ENCODE results near the gene CDC123. TPM values are rescaled to one million over a fixed set of nuclear protein-coding genes. Genes with fewer than 3 reads are reported as not detected.

Gene CDC123
- total RNA-seq, 1 donor from 2014 or later: 76.0 TPM

- TF ChIP-seq CTCF (IDR thresholded peaks at IDR 0.05; ENCODE audit: partially characterized antibody, unreplicated experiment): no peak
- H3K4me1 Mint-ChIP-seq (ENCODE audit: low read depth, unreplicated experiment): no peaks in the 10 kb centered on the region
- no peak overlapping the region for H3K27ac Mint-ChIP-seq (ENCODE audit: unreplicated experiment)
- H3K9me3 Mint-ChIP-seq (ENCODE audit: unreplicated experiment): no peaks in the 10 kb centered on the region
- H3K27me3 Mint-ChIP-seq (ENCODE audit: unreplicated experiment): peaks cover 2% of the 10 kb centered on the region
- DNase-seq: no peak
- peaks cover 9% of the 10 kb centered on the region for H3K36me3 Mint-ChIP-seq (ENCODE audit: unreplicated experiment)
- H3K4me3 Mint-ChIP-seq (ENCODE audit: unreplicated experiment): no peak overlapping the region
Observed at GRCh38 chr10:12205082-12205481, 9.1 kb downstream of the CDC123 start.

GRCh38 chr10:12207114-12207513 lies 11.1 kb downstream of the CDC123 start:
- Mint-ChIP-seq H3K27ac (ENCODE audit: unreplicated experiment) (no peak overlapping the region), H3K9me3 (ENCODE audit: unreplicated experiment) (no peaks in the 10 kb centered on the region), H3K27me3 (ENCODE audit: unreplicated experiment) (peaks cover 2% of the 10 kb centered on the region), H3K4me3 (ENCODE audit: unreplicated experiment) (no peak overlapping the region), H3K36me3 (ENCODE audit: unreplicated experiment) (peaks cover 18% of the 10 kb centered on the region), H3K4me1 (ENCODE audit: low read depth, unreplicated experiment) (no peaks in the 10 kb centered on the region)
- no peak for DNase-seq
- TF ChIP-seq CTCF (IDR thresholded peaks at IDR 0.05; ENCODE audit: partially characterized antibody, unreplicated experiment): no peak

GRCh38 chr10:12208460-12208859 lies 12.5 kb downstream of the CDC123 start:
- H3K4me1 Mint-ChIP-seq (ENCODE audit: low read depth, unreplicated experiment): no peaks in the 10 kb centered on the region
- no peaks in the 10 kb centered on the region for H3K9me3 Mint-ChIP-seq (ENCODE audit: unreplicated experiment)
- no peak for DNase-seq
- no peak for TF ChIP-seq CTCF (IDR thresholded peaks at IDR 0.05; ENCODE audit: partially characterized antibody, unreplicated experiment)
- H3K36me3 Mint-ChIP-seq (ENCODE audit: unreplicated experiment): peaks cover 18% of the 10 kb centered on the region
- H3K27me3 Mint-ChIP-seq (ENCODE audit: unreplicated experiment): peaks cover 2% of the 10 kb centered on the region
- H3K4me3 Mint-ChIP-seq (ENCODE audit: unreplicated experiment): no peak overlapping the region
- H3K27ac Mint-ChIP-seq (ENCODE audit: unreplicated experiment): no peak overlapping the region

- Mint-ChIP-seq H3K9me3 (ENCODE audit: unreplicated experiment) (no peaks in the 10 kb centered on the region), H3K36me3 (ENCODE audit: unreplicated experiment) (peaks cover 9% of the 10 kb centered on the region), H3K27me3 (ENCODE audit: unreplicated experiment) (peaks cover 2% of the 10 kb centered on the region), H3K27ac (ENCODE audit: unreplicated experiment) (no peak overlapping the region), H3K4me3 (ENCODE audit: unreplicated experiment) (no peak overlapping the region), H3K4me1 (ENCODE audit: low read depth, unreplicated experiment) (peaks cover 17% of the 10 kb centered on the region)
- no peak for DNase-seq
- no peak for TF ChIP-seq CTCF (IDR thresholded peaks at IDR 0.05; ENCODE audit: partially characterized antibody, unreplicated experiment)
Observed at GRCh38 chr10:12212454-12212853, 16.5 kb downstream of the CDC123 start.

GRCh38 chr10:12213621-12214020 lies 17.6 kb downstream of the CDC123 start:
- Mint-ChIP-seq H3K27me3 (ENCODE audit: unreplicated experiment) (peaks cover 2% of the 10 kb centered on the region), H3K9me3 (ENCODE audit: unreplicated experiment) (no peaks in the 10 kb centered on the region), H3K4me3 (ENCODE audit: unreplicated experiment) (no peak overlapping the region), H3K4me1 (ENCODE audit: low read depth, unreplicated experiment) (peaks cover 17% of the 10 kb centered on the region), H3K27ac (ENCODE audit: unreplicated experiment) (no peak overlapping the region), H3K36me3 (ENCODE audit: unreplicated experiment) (peaks cover 9% of the 10 kb centered on the region)
- DNase-seq: no peak
- no peak for TF ChIP-seq CTCF (IDR thresholded peaks at IDR 0.05; ENCODE audit: partially characterized antibody, unreplicated experiment)
